Measurements from ENCODE around the gene DNAI1.

DNAI1 gene

DNA sequence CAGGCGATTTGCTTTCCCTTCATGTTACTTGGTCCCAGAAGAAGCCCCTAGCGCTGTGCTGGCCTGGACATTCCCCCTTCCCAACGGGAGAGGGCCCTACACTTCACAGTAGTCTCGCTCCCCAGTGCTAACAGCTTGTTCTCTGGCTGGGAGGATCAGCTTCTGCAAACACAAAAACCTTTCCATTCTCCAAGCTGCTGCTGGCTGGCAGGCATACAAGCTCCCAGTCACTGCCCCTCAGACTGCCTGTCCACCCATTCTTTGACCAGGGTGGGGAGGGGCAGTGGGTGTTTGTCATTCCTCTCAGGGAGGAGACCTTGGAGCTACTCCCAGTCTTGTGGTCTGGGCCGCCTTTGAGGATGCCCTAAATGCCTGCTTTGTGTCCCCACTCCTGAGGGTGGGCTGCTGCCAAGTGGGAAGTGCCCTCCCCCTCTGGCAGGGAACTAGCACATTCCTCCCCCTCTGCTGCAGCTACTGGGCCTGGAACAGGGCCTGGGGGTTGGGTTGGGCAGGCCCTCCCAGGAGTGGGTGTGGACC is 43.4 kb downstream of the DNAI1 start:
- TF ChIP-seq JUND (IDR thresholded peaks at IDR 0.05; ENCODE audit: low read depth): no peak
- no peak for DNase-seq (ENCODE audit: low read depth in 1 of 2, low spot score in 1 of 2)
- in situ Hi-C loops (cut with HindIII; ENCODE audit: low pct_unique_long_range_greater_than_20kb, low sequenced_read_pairs): no loop called here

DNA sequence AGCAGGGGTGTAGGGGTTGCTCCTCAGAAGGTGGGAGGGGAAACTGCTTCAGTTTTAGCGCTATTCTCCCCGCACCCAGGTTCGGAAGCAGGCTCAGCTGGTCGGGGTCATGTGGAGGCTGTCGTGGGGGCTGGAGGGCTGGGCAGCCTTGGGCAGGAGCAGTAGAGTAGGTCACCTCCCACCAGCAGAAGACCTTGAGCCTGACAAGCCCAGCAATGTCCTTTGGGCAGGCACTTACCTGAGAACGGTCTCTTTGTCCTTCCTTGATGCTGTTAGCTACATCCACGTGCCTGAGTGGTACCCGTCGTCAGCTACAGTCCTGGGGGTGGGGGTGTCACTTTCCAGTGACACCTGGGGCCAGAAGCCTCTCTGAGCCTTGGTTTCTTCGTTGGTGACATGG is 43.9 kb downstream of the DNAI1 start:
- TF ChIP-seq JUND (IDR thresholded peaks at IDR 0.05; ENCODE audit: low read depth): no peak
- in situ Hi-C loops (cut with HindIII; ENCODE audit: low pct_unique_long_range_greater_than_20kb, low sequenced_read_pairs): no loop called here
- DNase-seq (ENCODE audit: low read depth in 1 of 2, low spot score in 1 of 2): no peak

DNA sequence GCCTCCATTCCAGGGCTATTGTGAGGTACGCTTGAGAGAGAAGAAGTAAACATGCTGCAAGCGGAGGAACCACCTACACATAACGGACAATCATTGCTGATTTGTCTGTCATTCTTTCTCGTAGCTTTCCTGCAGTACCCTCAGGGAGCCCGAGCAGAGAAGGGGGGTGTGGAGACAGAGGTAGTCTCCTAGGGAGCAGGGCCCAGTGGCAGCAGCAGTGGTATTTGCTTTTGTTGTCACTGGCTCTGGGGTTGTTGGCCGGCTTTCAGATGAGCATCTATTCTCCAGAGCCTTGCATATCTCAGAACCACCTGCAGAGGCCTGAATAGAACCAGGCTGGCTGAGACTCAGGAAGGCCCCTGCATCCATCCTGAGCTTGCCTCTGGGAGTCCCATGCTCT is 44.3 kb downstream of the DNAI1 start:
- in situ Hi-C loops (cut with HindIII; ENCODE audit: low pct_unique_long_range_greater_than_20kb, low sequenced_read_pairs): no loop called here
- no peak for DNase-seq (ENCODE audit: low read depth in 1 of 2, low spot score in 1 of 2)
- no peak for TF ChIP-seq JUND (IDR thresholded peaks at IDR 0.05; ENCODE audit: low read depth)

DNA sequence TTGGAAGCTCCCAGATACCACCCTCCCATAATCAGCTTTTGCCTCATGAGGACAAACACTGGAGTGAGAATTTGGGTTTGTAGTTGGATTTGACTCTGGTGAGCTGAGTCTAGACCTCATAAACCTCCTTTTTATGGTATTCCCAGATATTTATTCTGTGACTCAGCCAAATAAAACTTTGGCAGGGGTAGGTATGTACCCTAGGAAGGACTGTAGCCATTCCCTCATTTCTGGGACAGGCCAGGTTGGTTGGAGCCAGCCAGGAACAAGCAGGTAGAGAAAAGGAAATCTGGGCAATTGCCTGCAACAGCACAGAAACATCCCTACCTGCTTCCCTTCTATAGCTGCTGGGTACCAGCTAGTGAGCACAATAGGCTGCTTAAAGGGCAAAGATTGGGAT is 44.8 kb downstream of the DNAI1 start:
- no peak for TF ChIP-seq JUND (IDR thresholded peaks at IDR 0.05; ENCODE audit: low read depth)
- in situ Hi-C loops (cut with HindIII; ENCODE audit: low pct_unique_long_range_greater_than_20kb, low sequenced_read_pairs): no loop called here
- DNase-seq (ENCODE audit: low read depth in 1 of 2, low spot score in 1 of 2): no peak

DNA sequence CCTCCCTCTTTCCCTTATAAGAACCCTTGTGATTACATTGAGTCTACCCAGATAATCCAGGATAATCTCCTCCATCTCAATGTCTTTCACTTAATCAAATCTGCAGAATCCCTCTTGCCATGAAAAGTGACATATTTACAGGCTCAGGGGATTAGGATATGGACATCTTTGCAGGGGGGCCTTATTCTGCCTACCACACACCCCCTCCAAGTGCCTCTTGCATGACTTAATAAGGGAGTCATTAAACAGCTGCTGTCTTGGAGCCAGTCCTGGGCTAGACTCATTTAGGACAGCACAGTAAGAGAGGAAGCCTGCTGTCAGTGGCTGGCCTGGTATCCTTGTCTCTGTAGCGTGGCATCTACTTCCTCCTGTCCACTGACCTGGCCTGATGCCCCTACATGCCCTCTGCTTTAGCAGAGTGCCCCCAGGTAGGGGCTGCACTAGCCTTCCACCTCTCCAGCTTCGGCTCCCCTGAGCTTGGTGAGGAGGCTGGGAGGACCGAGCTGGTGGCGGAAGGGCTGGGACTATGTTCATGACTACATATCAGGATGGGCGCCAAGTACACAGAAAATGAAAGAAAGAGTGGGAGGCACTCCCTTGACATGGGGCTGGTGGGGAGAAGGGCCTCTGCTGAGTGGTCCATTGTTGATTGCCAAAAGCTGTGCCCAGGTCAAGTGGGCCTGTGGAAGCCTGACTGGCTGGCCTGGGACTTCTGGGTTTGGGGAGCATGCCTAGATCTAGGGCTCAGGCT is 46.9 kb downstream of the DNAI1 start:
- TF ChIP-seq JUND (IDR thresholded peaks at IDR 0.05; ENCODE audit: low read depth): no peak
- in situ Hi-C loops (cut with HindIII; ENCODE audit: low pct_unique_long_range_greater_than_20kb, low sequenced_read_pairs): no loop called here
- DNase-seq (ENCODE audit: low read depth in 1 of 2, low spot score in 1 of 2): no peak

DNA sequence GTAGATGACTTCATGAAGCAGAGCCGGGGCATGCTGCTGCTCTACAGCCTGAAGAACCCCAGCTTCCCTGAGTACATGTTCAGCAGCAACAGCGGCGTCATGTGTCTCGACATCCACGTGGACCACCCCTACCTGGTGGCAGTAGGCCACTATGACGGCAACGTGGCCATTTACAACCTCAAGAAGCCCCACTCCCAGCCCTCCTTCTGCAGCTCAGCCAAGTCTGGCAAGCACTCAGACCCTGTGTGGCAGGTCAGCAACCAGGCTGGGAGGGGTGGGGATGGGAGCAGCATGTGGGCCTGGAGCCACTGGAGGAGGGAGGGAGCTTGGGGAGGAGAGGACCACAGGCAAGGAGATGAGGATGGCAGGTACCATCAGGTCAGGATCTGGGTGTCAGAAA is 48.0 kb downstream of the DNAI1 start:
- DNase-seq (ENCODE audit: low read depth in 1 of 2, low spot score in 1 of 2): no peak
- no peak for TF ChIP-seq JUND (IDR thresholded peaks at IDR 0.05; ENCODE audit: low read depth)
- in situ Hi-C loops (cut with HindIII; ENCODE audit: low pct_unique_long_range_greater_than_20kb, low sequenced_read_pairs): no loop called here

DNA sequence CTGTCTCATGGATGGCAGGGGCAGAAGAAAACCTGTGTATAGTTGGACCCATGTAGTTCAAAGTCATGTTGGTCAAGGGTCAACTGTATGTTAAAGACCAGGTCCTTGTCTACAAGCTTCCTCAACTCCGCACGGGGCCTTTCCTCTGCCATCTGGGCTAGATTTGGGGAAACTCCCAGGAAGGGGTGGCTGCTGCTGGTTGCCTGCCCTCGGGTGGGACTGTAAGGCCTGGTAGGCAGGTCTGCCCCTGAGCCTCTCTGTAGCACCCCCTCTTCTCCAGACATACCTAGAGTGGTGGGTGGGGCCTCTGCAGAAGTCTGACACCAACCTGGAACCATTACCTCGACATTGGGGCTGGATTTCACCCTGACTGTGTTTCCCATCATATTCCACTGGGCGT is 49.0 kb downstream of the DNAI1 start:
- no peak for DNase-seq (ENCODE audit: low read depth in 1 of 2, low spot score in 1 of 2)
- TF ChIP-seq JUND (IDR thresholded peaks at IDR 0.05; ENCODE audit: low read depth): no peak
- in situ Hi-C loops (cut with HindIII; ENCODE audit: low pct_unique_long_range_greater_than_20kb, low sequenced_read_pairs): no loop called here

DNA sequence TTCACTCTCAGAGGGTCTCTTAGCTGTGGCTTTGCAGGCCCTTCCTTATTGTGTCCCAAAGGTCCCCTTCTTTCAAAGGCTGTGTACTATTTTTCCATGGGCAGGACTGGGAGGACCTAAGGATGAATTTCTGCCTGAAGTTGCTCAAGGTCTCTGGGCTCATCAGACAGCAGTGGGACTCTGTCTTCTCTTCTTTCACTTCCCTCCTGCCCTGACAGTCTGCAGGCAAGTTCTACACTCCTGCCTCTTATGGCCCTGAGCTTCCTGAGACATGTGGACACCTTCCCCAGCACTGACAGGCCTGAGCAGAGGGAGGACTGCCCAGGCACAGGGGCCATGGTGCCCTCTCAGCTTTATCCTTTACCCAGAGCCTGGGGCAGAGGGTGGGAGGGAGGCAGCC is 49.4 kb downstream of the DNAI1 start:
- in situ Hi-C loops (cut with HindIII; ENCODE audit: low pct_unique_long_range_greater_than_20kb, low sequenced_read_pairs): no loop called here
- TF ChIP-seq JUND (IDR thresholded peaks at IDR 0.05; ENCODE audit: low read depth): no peak
- DNase-seq (ENCODE audit: low read depth in 1 of 2, low spot score in 1 of 2): no peak

DNA sequence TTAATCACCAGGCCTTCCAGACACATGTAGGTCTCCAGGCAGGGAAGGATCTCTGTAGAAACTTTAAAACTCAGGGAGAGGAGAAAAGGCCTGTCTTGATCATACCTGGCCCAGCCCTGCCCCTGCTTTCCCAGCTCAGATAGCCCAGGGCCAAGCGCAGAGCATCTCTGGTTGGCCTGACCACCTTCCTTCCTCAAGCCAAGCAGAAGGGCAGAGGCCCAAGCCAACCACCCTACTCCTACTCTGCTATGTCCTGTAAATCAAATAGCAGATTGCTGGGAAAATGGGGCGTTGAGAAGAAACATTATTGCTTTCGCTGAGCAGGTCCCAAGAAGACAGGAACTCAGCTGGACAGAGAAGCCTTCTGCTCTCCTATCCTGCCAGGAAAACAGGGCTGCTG is 49.9 kb downstream of the DNAI1 start:
- DNase-seq (ENCODE audit: low read depth in 1 of 2, low spot score in 1 of 2): no peak
- TF ChIP-seq JUND (IDR thresholded peaks at IDR 0.05; ENCODE audit: low read depth): no peak
- in situ Hi-C loops (cut with HindIII; ENCODE audit: low pct_unique_long_range_greater_than_20kb, low sequenced_read_pairs): no loop called here

DNA sequence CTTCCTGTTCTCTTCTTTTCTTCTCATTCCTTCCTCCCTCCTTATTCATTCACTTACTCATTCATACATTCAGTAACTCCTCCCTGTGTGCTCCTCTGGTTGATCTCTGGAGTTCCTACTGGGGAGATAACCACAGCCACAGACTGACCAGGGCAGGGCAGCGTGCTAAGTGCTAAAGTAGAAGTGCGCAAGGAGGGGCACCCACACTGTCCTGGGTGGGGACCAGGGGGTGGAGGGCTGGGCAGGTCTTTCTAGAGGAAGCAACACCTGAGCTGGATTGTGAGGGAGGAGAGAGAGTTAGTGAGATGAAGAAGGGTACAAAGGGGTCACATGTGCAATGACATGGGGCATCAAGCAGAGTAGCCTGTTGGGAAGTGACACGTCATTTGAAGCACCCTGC is 50.3 kb downstream of the DNAI1 start:
- in situ Hi-C loops (cut with HindIII; ENCODE audit: low pct_unique_long_range_greater_than_20kb, low sequenced_read_pairs): no loop called here
- TF ChIP-seq JUND (IDR thresholded peaks at IDR 0.05; ENCODE audit: low read depth): no peak
- no peak for DNase-seq (ENCODE audit: low read depth in 1 of 2, low spot score in 1 of 2)

DNA sequence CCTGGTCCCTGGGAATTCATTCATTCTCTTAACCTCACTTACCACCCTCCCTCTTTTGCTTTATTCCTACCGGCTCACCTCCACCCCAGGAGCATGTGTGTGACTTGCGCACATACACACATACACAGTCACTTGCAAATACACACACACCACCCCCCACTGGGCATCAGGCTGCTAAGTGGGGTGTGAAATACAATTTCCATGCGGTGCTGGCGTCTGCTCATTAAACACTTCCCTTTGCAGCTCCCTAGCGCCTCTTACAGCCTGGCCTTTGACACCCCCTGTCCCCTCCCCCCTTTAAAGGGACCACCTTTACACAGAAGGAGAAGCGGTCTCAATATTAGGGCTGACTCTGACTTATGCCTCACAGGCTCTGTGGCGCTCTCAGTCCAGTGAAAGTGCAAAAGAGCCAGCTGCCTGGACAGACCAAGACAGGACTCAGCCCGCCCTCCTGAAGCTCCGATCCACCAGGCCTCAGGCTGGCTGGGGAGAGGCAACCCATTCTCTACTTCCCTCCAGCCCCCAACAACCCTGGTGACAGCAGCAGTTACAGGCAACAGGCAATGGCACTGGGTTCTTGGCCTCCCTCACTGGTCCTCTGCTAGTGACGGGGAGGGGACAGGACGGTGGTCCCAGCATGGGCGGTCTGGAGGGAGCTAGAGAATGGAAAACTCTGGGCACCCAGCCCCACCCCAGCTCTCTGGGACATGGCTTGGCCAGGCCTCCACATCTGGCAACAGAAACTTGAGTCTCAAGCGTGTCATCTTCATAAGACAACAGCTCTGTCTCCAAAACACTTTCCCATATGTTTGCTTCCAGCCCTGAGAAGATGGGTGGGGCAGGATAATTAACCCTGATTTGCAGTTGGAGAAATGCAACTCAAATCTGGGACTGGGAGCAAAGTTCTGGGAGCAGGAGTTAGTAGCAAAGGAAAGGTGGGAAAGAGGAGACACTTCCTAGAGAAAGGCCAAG is 52.2 kb downstream of the DNAI1 start:
- TF ChIP-seq JUND (IDR thresholded peaks at IDR 0.05; ENCODE audit: low read depth): no peak
- in situ Hi-C loops (cut with HindIII; ENCODE audit: low pct_unique_long_range_greater_than_20kb, low sequenced_read_pairs): no loop called here
- no peak for DNase-seq (ENCODE audit: low read depth in 1 of 2, low spot score in 1 of 2)

DNA sequence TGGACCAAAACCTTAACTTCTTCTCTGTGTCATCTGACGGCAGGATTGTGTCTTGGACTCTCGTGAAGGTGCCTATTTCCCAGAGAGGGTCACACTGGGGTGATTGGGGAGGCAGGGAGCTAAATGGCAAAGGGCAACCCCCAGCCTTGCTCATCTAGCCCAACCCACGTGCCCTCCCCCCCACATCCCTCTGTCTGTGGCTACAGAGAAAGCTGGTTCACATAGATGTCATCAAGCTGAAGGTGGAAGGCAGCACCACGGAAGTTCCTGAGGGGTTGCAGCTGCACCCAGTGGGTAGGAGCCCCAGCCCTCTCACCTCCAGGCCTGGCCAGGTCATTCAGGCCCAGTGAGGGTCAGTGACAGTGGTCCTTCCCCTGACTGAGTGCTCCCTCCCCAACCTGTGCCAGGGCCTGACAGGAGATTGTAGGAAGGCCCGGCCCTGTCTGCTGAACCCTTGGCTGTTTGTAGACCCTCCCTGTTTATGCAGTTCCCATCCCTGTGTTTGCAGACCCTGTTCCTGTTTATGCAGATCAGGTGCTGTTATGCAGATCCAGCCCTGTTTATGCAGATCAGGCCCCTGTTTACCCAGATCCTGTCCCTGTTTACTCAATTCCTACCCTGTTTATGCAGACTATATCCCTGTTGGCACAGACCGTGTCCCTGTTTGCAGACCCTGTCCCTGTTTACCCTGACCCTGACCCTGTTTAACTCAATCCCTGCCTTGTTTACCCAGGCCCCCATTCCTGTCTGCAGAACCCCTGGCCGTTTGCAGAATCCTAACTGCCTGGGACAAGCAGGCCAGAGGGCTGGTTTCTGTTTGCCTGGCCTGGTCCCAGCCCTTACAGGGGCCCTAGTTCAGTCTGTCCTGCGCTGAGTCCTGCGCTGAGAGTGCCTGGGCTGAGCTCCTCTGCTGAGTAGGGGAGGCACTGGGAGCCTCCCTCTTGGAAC is 53.8 kb downstream of the DNAI1 start:
- TF ChIP-seq JUND (IDR thresholded peaks at IDR 0.05; ENCODE audit: low read depth): no peak

More for the DNA sequence above, 53.8 kb downstream of the DNAI1 start:
- peak in 1 of 2 experiments; percentile 40 for DNase-seq (ENCODE audit: low read depth in 1 of 2, low spot score in 1 of 2)
- in situ Hi-C loops (cut with HindIII; ENCODE audit: low pct_unique_long_range_greater_than_20kb, low sequenced_read_pairs): no loop called here

All from T47D (cell line).